Measurements from ENCODE around the gene ITGB8.

Gene ITGB8

DNA sequence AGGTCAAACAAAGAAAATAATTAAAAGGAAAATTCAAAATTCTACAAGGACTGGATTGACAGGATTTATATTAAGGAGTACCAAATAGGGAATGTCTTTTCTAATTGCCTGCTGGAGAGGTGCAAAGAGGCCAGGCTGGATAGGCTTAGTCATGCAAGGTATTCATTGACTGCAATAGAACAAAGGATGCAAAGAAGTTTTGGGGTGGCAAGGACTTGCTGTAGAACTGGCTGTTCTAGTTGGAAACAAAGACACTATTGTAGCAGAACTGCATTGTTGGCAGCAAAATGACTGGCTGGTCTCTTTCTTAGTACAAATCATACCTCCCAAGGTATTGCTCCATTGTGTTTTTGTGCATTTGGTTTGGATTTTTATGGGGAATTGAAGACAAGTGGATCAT lies 10.1 kb downstream of the ITGB8 start:
- DNase-seq (ENCODE audit: low read depth, low spot score) = peak; percentile 21

DNA sequence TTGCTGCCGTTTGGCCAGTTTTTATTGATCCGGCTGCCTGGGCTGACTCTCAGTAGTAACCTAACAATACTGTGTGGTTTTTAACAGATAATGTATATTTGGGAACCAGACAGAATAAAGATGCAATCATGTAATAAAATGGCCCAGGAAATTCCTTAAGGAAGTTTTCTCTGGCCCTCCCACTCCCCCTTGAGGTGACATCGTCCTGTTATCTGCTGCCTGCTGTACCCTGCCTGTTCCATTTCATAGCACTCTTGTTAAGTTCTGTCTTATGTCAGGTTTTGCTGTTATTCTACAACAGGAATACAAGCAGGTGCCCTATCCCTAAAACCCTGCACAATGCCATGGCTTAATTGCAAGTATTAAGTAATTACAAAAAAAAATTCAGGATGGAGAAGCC lies 12.5 kb downstream of the ITGB8 start:
- peak; percentile 13 for DNase-seq (ENCODE audit: low read depth, low spot score)

DNA sequence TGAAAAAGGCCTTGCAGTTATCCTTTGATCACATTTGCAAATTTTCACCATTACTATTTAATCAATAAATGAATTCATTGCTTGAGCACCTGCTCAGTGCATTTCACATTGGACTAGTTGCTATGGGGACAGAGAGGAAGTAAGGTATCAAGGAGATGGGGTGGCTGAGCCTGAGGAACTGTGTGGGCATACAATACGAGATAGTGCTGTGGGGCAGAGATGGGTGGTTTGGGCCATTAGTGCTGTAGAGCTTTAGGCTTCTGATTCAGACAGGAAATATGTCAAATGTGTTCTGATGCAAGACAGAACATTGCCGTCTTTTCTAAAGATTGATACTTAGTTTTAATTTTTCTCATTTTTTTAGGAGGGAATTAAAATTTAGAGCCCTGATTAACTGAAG lies 13.2 kb downstream of the ITGB8 start:
- no peak for DNase-seq (ENCODE audit: low read depth, low spot score)

DNA sequence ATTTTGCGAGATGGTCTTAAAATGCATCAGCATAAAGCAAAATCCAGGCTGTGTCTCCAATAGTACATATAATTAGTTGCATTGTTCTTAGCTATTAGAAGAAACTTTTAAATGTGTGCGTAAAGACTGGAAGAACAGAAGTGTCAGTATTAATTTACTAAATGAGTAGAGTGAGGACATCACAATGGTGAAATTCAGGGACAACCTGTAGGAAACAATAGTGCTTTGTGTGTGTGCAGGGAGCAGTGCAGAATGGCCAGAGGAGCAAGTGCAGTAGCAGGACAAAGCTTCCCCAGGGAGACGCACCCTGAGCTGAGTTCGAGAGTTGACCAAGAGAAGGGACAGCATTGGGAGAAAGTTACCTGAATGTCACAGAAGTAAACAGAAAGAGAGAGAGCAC lies 13.7 kb downstream of the ITGB8 start:
- DNase-seq (ENCODE audit: low read depth, low spot score) = no peak

DNA sequence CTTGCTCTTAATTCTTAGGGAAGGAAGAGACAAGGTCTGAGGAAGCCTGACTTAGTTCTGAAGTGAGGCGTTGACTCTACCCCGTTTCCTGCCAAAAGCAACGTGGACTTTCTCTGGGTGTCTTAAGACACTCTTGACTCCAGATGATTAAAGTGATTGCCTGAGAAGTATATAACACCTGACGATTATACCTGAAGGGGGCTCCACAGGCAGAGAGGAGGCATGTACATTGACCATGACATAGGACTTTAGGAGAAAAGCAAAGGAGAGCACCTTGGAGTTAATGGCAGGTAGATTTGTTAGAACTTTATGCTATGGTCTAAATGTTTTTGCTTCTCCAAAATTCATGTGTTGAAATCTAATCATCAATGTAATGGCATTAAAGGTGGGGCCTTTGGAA lies 15.9 kb downstream of the ITGB8 start:
- DNase-seq (ENCODE audit: low read depth, low spot score) = no peak

DNA sequence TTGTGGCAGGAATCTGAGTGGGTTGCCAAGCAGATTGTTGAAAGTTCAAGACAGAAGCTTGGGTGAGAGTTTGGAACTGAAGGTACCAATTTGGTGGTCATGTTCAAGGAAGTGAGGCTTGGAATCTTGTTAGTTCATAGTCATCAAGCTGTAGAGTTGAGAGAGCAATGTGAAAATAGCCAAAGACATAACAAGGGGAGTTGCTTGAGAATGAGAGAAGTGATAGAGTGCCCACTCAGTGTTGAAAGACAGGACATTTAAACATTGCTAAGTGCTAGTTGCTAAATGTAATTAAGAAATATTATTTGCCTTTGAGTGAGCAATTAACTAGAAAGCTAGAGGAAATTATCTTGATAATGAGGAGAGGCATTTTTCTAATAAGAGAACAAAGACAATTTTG lies 17.0 kb downstream of the ITGB8 start:
- no peak for DNase-seq (ENCODE audit: low read depth, low spot score)

DNA sequence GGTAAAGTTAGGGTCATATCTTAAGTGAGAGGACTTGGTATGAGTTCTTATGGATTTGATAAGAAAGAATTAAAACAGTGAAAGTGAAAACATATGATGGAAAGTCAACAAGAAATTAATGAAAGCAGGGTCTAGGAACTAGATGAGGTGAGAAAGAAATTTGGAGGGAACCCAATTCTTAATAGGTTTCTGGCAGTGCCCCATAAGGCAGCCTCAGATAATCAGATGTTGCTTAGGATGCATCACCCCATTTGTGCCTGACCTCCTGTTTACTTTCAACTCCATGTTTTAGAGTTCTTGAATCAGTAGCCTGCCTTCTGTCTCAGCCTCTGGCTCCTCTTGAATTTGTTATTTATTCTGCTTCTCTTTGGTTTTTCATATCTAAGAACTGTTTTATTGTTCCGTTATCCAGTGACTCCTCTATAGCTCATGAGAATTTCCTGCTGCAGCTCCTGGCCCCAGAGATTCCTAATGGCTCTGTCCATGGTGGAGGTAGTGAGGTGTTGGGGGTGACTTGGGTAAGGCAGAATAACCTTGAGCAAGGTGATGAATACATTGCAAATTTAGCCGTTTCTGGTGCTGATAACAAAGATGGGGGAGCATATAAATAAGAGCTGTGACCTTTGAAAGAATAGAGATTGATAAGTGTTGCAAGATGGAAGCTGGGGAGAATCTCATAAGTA lies 17.6 kb downstream of the ITGB8 start:
- no peak for DNase-seq (ENCODE audit: low read depth, low spot score)

DNA sequence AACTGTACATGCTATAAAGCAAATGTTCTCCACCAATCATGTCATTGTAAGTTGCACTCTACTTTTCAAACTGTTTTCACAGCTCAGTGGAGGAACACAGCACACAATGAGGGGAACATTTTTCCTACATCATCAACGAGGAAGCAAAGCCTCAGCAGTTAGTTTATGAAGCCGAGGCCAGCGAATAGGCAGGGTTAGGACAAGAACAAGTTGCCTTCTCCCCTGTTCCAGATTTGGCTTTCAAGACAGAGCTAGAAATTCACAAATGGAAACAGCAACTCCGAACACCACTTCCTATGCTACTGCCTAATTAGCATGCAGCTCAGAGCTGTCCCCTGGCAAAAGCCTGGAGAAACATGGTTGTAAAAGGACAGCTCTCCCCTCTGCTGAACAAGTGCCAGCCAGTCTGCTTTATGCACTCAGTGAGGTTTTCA lies 19.8 kb downstream of the ITGB8 start:
- peak; percentile 29 for DNase-seq (ENCODE audit: low read depth, low spot score)

DNA sequence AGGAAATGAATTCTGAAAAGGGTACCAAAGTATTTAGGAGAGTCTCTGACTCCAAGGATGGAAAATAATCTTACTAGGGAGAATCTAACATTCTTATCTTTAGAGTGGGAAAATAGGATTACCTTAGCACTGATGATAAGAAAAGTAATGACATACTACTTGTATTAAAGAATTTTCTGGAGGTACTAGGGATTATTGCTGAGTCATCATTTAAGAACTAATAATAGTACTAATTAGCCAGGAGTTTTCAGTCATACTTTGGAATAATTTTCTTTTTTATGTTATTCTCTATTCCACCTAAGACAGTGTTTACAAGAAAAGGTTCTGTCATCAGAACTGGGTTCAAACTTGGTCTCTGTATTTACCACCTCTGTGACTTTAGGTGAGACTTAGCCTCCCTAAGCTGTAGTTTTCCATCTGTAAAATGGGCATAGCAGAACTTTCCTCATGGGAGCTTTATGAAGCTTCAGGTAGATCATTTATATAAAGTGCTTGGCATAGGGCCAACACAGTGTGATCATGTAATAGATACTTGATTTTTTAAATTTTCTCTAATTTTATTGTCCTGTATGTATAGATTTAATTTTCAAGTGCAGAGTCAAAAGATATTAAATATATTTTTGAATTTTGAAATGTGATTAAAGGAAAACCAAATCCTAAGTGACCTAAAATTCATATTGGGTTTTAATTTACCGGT lies 20.4 kb downstream of the ITGB8 start:
- no peak for DNase-seq (ENCODE audit: low read depth, low spot score)

DNA sequence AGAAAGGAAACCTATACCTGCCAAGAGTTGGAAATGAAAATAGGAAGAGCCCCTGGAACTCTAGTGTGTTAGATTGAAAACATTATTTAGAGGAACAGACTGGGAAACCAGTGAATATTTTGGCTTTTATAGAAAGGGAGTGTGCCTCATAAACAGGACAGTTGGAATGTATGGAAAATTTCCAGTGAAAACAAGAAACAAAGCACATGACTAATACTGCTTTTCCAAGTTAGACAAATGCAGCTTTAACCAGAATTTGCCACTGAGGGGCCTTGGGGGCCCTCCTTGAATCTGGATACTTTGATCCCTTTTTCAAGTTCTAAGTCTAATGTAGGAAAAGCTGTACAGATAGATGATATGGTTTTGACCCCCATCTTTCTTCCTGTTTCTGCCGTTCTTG lies 21.2 kb downstream of the ITGB8 start:
- DNase-seq (ENCODE audit: low read depth, low spot score) = no peak

DNA sequence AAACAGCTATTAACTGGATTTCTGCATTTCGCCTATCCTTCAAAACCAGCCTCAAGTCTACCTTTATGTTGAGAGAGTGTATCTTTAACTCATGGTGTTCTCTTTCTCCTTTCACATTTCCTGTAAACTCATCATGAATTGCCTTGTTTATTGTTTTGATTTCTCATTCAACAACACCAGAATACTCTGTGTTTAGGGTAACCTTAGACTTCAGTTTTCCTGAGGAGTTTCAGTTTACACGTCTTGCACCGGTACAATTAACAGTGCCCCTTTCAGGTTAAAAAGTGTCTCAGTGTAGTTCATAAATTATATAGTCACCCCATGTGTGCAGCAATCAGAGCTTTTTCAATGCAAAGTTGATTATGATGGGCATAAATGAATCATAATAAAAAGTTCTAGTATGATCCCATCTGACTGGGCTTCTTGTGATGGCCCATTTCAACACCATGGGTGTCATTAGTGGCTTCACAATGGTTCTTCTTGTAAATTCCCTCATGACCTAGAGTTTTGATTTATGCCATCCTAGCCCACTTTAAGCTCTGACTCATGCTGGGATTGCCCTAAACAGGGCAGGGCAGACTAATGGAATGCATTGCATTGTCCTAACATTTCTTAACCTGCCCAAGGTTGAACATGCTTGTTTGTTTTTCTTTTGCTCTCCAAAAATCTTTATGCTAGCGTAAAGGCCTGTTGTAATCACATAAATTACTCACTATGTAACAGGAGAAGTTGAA lies 22.0 kb downstream of the ITGB8 start:
- DNase-seq (ENCODE audit: low read depth, low spot score) = no peak

DNA sequence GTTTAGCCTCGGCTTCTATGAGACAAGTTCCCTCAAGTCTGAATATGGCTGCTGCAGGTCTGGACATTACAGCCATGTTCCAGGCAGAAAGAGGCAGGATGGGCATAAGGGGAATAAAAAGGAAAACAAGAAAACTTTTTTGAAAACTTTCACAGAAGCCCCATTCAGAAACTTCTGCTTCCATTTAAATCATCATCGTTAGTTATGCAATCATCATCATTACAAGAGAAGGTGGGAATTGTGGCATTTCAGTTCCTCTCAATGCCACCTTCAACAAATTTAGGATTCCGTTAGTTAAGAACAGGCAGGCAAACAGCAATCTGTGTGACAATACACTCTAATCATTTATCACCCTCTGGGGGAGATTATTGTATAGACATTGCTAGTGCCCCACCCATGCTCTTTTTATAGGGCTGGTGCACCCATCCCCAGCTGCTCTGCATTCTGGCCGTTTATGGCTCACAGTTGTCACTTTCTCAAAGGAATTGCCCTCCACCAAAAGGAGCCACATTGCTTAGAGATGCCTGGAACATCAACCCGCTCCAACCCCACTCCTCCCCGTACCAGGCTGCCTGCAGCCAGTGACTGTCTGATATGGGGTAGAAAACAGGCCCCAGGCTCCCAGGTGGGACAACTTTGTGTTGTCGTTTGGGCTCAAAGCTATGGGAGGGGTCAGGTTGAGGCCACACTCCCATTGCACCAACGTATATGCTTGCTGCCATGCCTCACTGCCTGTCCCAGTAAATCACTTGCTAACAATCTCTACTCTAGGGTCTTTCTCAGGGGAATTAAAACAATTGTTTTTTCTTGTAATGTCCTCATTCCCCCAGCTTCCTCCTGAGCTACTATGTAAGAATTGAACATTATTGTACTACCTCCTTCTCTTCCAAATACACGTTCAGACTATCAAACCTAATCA lies 24.2 kb downstream of the ITGB8 start:
- no peak for DNase-seq (ENCODE audit: low read depth, low spot score)

DNA sequence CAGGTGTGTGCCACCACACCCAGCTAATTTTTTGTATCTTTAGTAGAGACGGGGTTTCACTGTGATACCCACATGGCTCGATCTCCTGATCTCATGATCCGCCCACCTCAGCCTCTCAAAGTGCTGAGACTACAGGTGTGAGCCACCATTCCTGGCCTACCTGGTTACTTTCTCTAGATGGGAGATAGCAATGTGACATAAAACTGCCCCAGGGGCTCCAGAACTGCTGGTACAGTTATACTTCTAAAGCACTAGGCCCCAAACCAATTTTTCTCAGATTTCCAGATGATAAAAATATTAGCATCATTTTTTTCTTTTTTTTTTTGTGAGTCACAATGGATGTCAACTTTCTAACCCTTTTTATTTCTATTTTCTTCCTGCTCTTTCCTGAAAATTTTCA lies 27.4 kb downstream of the ITGB8 start:
- DNase-seq (ENCODE audit: low read depth, low spot score) = no peak

DNA sequence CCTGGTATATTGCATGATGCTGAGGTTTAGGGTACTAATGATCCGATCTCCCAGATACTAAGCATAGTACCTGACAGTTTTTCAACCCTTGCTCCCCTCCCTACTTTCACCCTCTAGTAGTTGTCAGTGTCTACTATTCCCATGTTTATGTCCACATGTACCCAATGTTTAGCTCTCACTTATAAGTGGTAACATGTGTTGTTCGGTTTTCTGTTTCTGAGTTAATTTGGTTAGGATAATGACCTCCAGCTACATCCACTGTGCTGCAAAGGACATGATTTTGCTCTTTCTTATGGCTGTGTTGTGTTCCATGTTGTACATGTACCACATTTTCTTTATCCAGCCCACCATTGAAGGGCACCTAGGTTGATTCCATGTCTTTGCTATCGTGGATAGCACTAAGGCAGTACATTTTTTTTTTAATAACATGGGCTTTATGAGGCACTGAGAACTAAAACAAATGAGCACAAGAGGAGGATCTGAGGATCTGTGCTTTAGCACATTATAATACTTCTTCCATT lies 28.1 kb downstream of the ITGB8 start:
- no peak for DNase-seq (ENCODE audit: low read depth, low spot score)

DNA sequence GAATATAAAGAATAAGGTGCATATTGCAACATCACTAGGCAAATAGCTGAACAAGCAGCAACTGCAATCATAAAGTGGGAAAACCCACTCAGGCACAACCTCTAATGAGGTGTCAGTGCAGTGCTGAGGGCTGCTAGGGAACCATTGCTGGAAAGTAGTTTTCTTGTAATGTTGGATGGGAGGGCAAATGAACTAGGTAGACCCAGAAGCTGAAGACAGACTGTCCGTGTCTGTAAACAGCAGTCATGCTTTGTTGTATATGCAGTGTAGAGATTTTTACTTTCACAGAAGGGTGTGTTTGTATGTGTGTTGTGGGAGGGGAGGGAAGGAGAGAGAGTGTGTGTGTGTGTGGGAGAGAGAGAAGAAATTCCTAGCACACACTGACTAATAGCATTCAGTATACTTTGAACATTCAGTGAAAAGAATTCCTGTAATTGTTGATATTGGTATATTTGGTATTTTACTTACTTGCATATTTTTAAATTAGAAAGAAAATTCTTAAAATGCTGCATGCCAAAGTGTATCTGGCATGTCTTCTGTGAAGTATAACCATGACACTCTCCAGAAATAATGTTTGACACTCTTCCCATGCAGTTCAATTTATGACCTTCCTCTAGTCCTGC lies 28.8 kb downstream of the ITGB8 start:
- no peak for DNase-seq (ENCODE audit: low read depth, low spot score)

DNA sequence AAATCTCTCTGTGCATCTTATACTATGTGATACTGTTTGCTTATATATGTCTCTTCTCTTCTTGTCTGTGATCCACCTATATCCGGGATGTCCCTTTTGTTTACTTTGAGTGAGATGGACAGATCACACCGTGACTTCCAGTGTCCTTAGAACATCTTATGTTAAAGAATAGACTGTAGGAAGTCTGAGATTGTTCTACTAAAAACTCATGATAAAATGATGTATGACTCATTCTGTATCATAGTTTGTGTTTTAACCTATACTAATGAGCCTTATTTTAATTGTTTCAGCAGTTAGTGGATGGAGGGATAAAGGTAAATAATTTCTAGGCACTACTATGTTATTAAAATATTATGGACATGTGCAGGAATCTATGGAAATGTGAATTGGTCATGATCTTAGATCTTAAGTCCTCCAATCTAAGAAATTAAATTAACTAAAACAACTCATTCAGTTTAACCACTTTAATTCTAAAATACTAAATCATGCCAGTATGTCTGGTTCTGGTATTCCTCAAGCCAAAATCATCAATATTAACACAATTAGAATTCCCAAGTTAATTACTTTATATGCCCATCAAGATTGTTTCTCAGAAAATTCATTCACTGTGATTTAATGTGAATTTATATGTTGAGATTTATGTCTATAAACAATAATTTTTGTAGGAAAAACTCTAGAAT lies 32.0 kb downstream of the ITGB8 start:
- DNase-seq (ENCODE audit: low read depth, low spot score) = no peak

DNA sequence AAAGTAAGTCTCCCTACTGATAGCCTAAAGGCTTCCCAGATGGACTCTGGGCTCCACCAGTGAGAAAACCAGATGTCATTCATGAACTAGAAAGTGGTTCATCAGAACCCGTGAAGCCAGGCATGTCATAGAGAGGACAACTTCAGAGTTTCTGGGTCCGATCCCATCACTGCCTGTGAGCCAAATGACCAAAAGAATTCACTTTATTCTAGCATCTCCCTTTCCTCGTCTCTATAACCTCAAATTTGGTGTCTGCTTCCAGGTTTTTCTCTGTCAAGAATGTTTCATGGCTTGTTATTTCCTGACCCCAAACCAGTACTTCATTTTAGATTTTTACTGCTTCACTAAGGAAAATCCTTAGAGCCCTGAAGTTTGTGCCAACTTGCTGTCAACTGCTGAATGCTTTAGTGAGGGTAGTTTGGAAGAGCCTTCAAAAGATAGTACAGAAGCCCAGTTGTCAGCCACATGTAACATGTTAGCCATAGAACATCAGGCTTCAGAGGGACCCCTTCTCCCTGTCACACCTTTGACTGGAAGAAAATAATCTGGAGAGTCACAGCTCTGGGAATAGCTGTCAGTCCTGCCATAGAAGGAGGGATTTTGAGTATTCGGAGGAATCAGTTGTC lies 34.0 kb downstream of the ITGB8 start:
- DNase-seq (ENCODE audit: low read depth, low spot score) = no peak

DNA sequence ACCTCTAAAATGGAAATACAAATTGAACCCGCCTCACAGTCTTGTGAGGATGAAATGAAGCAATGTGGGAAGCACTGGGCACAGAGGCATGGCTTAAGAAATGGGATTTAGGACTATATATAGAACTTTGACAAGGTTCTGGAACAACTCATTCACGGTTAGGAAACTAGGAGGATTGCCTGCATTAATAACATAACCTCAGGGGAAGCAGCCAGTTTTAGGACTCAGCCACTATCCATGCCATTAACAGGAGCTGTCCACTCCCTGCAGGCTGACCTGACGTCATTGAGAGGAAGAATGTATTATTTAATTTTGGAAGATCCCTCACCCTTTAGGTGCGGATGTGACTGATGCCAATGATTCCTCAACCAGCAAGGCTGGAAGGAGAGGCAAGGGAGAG lies 34.8 kb downstream of the ITGB8 start:
- no peak for DNase-seq (ENCODE audit: low read depth, low spot score)

DNA sequence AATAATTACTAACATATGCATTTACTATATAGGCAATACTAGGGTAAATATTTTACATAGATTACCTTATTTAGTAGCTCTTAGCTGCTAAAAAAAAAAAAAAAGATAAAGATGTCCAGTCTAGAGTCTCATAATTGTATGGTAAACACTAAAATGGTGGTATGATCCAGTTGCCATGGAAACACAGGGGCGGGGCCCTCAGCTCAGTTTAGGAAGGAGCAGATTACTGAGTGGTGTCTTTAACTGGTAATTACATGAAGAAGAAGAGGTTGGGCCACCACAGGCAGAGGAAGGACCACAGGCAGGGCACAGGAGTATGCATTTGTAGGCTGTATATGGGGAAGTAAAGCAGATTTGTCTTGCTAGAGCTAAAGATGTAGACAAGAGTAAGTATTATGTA lies 43.7 kb downstream of the ITGB8 start:
- DNase-seq (ENCODE audit: low read depth, low spot score) = no peak

DNA sequence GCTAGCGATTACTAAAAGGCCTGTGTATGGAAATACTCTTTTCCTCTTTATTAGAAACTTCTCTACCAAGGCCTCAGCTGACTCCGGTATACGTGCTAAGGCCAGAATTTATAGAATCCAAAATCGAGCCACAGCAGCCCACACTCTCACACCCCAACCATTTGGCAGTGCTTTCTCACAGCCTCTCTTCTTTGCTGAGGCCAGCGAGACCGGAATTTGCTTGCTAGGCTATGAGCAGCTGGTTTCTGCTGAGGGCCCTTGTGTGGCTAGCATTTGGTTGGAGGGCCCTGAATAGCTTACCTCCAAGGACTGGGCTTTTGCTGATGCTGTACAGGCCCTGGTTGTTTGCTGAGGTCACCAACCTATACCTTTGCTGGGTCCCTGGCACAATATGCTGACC lies 46.1 kb downstream of the ITGB8 start:
- DNase-seq (ENCODE audit: low read depth, low spot score) = no peak
